SK-N-MC (cell line): Measurements from ENCODE around the gene HOXD4.

ENCODE experiments used
- EZH2 ChIP-seq: fragments of 200-600 bp; sonication (generic); IDR thresholded peaks from one replicate; pipeline ENCODE4 v1.6.1; 2017; ENCODE audit warnings: antibody characterized with exemption
- POLR2AphosphoS5 ChIP-seq: IDR thresholded peaks from 2 replicates; pipeline ENCODE4 v1.6.1; 2012; ENCODE audit warnings: mild to moderate bottlenecking, low read depth, low read length, borderline replicate concordance

- no peak for TF ChIP-seq EZH2
- TF ChIP-seq POLR2AphosphoS5, result no peak
These were observed 19.5 kb upstream of the HOXD4 start for GRCh38 chr2:176131848-176132158.
